Activated CD4-positive, alpha-beta T cell treated with anti-CD3 and anti-CD28 coated beads, Interleukin-2, amount 50 U/mL, for 1 hour (primary cell): ENCODE measurements around the gene ZNF534.
"Not testable (repeated sequence)": the region's sequence is repeated elsewhere in the genome, so short reads cannot be mapped to it uniquely, and the experiment has no call there.

Source experiments
- DNase-seq: peaks from one replicate; pipeline ENCODE4 v3.0.0-alpha.2; 2020

ZNF534 gene

GRCh38 chr19:52500474-52500873, 71.5 kb downstream of the ZNF534 start:
- not testable (repeated sequence) for DNase-seq

DNA sequence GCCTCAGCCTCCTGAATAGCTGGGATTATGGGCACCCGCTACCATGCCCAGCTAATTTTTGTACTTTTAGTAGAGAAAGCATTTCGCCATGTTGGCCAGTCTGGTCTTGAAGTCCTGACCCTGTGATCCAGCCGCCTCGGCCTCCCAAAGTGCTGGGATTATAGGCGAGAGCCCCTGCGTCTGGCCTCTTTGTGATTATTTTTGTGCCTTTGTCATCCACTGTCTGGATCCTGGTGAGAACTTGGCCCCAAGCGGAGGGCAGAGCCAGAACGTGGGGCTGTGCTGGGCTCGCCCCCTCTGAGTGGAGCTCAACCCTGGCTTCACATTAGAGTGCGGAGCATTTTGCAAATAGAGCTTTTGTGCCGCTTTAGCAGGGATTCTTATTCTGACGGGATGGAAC, 72.0 kb downstream of the ZNF534 start:
- not testable (repeated sequence) for DNase-seq
